RWPE1 (cell line): ENCODE data around the gene SLC25A3.
A peak's percentile ranks its signal among the peaks of the same experiment; 100 is the strongest.
"Not testable (repeated sequence)": the region's sequence is repeated elsewhere in the genome, so short reads cannot be mapped to it uniquely, and the experiment has no call there.

Experiments
- CTCF ChIA-PET: fragments of 350-600 bp; sonication (Branson Sonifier 250); formaldehyde crosslinking; extraction: SDS; loops from one replicate; lab custom pipeline; 2021; lab: Yijun Ruan, JAX
- POLR2A ChIA-PET: fragments of 400-600 bp; formaldehyde crosslinking; extraction: SDS; loops from one replicate; lab custom pipeline; 2020; ENCODE audit warnings: antibody characterized with exemption; ENCODE audit not compliant: low non-redundant PET; lab: Yijun Ruan, JAX
- DNase-seq: peaks from one replicate; pipeline ENCODE4 v3.0.0; 2012; ENCODE audit warnings: low spot score
- H3K27ac ChIP-seq: fragments of 450-650 bp; 2 replicates; pipeline ENCODE4 v1.5.1; 2017
- CTCF ChIP-seq: fragments of 450-650 bp; conservative IDR thresholded peaks from 2 replicates; pipeline ENCODE4 v1.5.1; 2017; ENCODE audit warnings: low read depth, mild to moderate bottlenecking

Gene SLC25A3

GRCh38 chr12:98593351-98594049 is at the start of gene SLC25A3:
SLC25A3 (plus strand) TSS chr12:98593686; CDS start chr12:98593979, 293 bp downstream.
- CTCF ChIA-PET = interaction anchor here (2.8 kb wide), 1 partner anchor 26 kb away, joined by 11 read pairs; no protein-coding TSS in a partner anchor
- DNase-seq = peak; percentile 98
- peak within 1 kb of the TSS; percentile 86 for H3K27ac ChIP-seq

GRCh38 chr12:98543701-98544100 is 49.8 kb upstream of the SLC25A3 start:
- ChIA-PET POLR2A (no interaction called here), CTCF (interaction anchor here (0.6 to 1.0 kb wide), 2 partner anchors 14 to 101 kb away, joined by 3 read pairs; no protein-coding TSS in a partner anchor)
- H3K27ac ChIP-seq = no peak overlapping the region
- DNase-seq = no peak
- no peak for TF ChIP-seq CTCF

More at GRCh38 chr12:98593351-98594049, at the start of gene SLC25A3:
- POLR2A ChIA-PET = interaction anchor here (0.6 to 0.9 kb wide), 2 partner anchors 30 to 32 kb away, joined by 4 to 5 read pairs; no protein-coding TSS in a partner anchor
- no peak for TF ChIP-seq CTCF

- TF ChIP-seq CTCF = no peak
- CTCF ChIA-PET = no interaction called here
- H3K27ac ChIP-seq = no peak overlapping the region
- POLR2A ChIA-PET = no interaction called here
- no peak for DNase-seq
These were observed 48.7 kb upstream of the SLC25A3 start for GRCh38 chr12:98544751-98545150.

- POLR2A ChIA-PET = no interaction called here
- CTCF ChIA-PET = interaction anchor here (0.7 kb wide), 1 partner anchor 20 kb away, joined by 3 read pairs; no protein-coding TSS in a partner anchor
- no peak for DNase-seq
- H3K27ac ChIP-seq = no peak overlapping the region
- no peak for TF ChIP-seq CTCF
These were observed 43.9 kb upstream of the SLC25A3 start for GRCh38 chr12:98549371-98550110.

GRCh38 chr12:98551787-98552186 is 41.7 kb upstream of the SLC25A3 start:
- POLR2A ChIA-PET = no interaction called here
- no peak for TF ChIP-seq CTCF
- no peak for DNase-seq
- CTCF ChIA-PET = no interaction called here
- no peak overlapping the region for H3K27ac ChIP-seq

GRCh38 chr12:98558097-98558496 is 35.4 kb upstream of the SLC25A3 start:
- DNase-seq, H3K27ac ChIP-seq, POLR2A ChIA-PET: not testable (repeated sequence)
- CTCF ChIA-PET = interaction anchor here (0.6 kb wide), 1 partner anchor 1554 kb away, joined by 3 read pairs; no protein-coding TSS in a partner anchor
